ENCODE data around the gene TEX2.
"Not testable (repeated sequence)": the region's sequence is repeated elsewhere in the genome, so short reads cannot be mapped to it uniquely, and the experiment has no call there.

The TEX2 gene

GRCh38 chr17:64133546-64134215 is 129.4 kb downstream of the TEX2 start:
- DNase-seq: peak; percentile 62

DNA sequence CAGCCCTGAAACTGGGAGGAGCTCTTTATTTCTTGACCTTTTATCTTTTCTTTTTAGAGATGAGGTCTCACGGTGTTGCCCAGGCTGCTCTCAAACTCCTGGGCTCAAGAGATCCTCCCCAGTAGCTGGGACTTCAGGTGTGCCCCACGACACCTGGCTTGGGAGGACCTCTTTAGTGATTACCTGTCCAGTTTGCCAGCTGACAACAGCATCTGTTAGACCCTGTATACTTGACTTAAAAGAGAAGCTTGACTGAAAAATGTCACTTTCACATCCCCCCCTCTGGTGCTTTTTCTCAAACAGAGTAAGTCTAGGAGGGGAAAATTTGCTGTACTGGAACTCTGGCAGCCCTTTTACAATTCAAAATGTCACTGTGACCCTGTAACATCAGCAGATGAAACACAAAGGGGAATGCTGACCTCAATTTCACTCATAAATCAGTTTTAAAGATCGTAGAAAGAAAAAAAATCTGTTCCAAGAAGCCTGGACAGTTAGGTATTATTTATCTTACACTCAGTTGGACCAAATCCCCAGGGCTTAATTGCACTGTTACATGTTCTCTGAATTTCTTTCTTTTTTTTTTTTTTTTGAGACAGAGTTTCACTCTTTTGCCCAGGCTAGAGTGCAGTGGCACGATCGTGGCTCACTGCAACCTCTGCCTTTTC is 131.3 kb downstream of the TEX2 start:
- DNase-seq: no peak

- DNase-seq: no peak
These were observed 132.5 kb downstream of the TEX2 start for GRCh38 chr17:64130559-64131001.

GRCh38 chr17:64129765-64130558 is 133.1 kb downstream of the TEX2 start, which contains the start of gene ERN1:
ERN1 (minus strand) TSS chr17:64130144; CDS start chr17:64130029, 115 bp downstream.
- DNase-seq: peak; percentile 38

- no peak for DNase-seq
These were observed 133.6 kb downstream of the TEX2 start for GRCh38 chr17:64129515-64129764.

DNA sequence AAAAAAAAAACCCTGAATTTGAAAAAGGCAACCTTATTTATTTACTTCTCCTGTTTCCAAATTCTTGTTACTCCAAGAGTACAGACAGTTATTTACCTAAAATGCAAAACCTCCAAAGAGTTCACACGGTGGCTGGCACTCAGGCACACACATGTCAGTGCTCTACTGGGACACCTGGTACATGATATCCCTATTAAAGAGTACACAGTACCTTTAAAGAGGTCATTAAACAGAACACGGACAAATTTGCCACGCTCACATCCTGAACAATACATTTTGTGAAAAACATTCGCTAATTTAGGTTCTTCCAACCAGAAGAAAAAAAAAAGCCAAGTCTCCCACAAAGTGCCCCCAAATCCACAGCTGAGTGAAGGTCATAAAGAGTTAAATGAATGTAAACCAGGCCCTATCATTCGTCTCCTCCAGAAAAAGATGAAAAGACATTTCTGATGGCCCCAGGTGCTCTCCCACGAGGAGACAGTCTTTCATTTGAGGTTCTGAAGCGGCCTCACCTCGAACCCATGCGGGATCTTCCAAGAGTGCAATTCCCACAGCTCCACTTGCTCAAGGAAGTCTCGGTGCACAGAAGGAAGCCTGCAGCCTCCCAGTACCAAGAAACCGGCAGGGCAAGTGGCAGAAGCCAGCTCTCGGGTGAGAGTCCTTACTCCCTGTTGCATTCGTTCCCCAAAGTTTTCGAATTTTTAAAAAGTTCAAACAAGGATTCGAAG is 134.1 kb downstream of the TEX2 start:
- DNase-seq: no peak

GRCh38 chr17:64126918-64127317 is 136.1 kb downstream of the TEX2 start:
- no peak for DNase-seq

- DNase-seq: no peak
These were observed 137.1 kb downstream of the TEX2 start for GRCh38 chr17:64125937-64126336.

- no peak for DNase-seq
These were observed 138.5 kb downstream of the TEX2 start for GRCh38 chr17:64124609-64125008.

DNA sequence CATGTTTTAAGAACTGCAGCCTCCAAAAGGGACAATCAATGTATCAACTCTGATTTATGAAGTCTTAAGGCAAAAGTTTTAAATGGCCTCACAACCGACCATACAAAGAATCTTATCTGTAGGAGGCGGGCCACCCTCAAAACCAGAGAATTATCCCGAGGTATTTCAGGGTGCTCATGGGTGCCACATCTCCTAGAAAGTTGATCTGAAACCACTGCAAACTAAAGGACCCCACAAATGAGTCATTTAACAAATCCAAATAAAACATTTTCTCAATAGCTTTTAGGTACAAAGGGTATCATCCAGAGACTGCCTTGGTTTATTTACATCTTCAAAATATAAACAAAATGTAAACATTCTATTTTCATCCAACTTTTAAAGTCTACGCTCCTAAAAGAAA is 139.9 kb downstream of the TEX2 start:
- no peak for DNase-seq

DNA sequence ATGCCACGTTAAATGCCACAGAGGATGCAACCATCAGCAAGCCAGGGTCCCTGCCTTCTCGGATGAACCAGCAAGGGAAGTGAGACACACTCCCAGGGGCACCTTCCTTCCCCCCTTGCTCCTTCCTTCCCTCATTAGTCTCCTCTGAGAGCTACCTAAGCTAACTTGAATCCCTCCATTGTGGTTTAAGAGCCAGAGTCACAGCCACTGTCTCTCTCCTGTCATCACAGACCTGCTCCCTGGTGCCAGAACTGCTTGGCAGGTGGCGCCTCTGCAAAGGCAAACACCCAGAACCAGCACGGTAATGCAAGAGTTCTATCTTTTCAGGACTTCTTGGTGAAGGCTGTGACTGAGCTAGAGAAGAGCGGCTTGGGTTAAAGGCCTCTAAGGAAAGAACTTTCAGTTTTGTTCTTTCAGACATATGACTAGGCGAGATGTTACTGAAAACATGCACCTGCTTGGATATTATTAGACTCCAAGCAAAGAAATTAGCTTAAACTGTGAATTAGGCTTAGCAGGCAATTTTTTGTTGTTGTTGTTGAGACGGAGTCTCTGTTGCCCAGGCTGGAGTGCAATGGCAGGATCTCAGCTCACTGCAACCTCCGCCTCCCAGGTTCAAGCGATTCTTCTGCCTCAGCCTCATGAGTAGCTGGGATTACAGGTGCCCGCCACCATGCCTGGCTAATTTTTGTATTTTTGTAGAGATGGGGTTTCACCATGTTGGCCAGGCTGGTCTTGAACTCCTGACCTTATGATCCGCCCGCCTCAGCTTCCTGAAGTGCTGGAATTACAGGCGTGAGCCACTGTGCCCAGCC is 141.9 kb downstream of the TEX2 start:
- not testable (repeated sequence) for DNase-seq

DNA sequence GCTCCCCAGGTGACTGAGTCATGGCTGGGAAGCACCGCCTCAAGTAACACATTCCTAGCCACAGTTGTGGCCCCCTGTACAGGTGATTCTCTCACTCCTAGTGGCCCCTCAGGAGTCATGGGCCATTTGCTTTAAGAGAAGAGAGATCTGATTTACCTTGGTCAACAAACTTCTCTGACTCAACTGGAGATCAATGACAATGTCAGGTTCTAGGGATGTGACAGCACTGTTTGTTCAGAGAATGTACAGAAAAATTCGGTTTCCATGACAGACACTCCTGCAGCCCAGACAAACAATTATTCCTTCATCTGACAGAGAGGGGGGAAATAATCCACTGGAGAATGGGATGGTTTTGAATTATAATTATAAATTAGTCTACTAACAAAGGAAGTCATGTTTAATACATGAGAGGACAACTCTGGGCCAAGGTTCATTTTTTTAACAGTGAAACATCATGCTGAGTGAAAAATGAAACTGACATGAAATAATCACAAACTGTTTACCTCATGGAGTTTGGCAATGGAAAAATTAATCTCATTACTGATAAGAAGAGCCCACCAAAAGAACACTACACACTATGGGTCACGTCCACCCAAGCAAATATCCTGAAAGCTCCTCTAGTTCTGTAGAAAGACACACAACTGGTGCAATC is 142.8 kb downstream of the TEX2 start:
- no peak for DNase-seq

DNA sequence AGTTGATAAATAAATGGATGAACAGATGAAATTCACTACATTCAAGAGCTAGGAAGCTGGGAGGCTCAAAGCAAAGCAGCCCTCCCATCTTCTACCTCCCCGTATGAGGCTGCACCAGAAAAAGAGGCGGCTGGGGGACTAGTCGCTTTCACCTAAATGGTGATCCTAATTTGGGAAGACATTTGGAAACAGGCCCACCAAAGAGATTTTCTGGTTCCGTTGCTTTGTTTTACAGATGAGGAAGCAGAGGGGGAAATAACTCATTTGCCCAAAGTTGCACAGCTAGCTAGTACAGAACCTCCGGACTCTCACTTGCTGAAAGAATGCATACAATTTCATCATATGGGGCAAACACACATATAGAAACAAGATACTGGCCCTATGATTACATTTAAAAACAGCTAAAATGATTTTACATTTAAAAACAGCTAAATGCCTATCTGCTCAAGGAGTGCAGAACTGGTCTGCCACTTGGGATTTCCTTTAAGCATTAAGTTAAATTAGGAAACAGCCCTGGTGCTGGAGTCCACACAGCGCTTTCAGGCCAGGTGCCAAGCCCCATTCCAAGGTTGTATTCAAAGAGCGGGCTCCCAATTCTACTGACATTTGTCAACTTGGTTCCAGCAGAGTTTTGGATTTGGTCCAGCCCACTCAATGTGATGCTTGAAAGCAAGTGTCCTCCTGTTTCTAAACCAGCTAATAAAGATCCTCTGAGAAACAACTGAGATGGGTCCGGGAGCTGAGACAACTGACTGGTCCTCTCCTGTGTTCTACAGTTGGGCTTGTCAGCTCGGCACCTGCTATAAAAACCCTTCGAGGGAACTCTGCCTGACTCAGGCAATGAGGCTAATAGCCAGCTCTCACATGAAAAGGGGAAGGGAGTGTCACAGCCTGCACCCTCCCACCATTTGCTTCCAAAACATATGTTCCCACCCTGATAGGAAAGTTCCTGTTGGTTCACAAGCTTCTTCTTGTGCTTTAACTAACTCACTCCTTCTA is 144.8 kb downstream of the TEX2 start:
- peak; percentile 50 for DNase-seq

- DNase-seq: no peak
These were observed 147.1 kb downstream of the TEX2 start for GRCh38 chr17:64115822-64116534.

GRCh38 chr17:64115043-64115698 is 147.9 kb downstream of the TEX2 start:
- no peak for DNase-seq

GRCh38 chr17:64113006-64113405 is 150.1 kb downstream of the TEX2 start:
- no peak for DNase-seq

DNA sequence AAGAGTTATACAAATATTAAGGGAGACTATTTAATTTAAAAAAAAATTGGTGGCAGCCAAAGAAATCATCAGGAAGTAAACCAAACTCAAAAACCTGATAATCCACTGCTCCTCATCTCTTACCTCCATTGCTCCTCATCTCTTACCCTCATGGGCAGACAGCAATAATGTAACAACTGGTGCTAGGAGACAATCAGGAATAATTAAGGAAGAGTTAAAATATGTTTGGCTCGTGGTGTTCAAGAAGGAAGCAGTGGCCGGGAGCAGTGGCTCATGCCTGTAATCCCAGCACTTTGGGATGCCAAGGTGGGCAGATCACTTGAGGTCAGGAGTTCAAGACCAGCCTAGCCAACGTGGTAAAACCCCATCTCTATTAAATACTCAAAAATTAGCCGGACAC is 151.2 kb downstream of the TEX2 start:
- no peak for DNase-seq

- no peak for DNase-seq
These were observed 152.5 kb downstream of the TEX2 start for GRCh38 chr17:64110379-64111152.

DNA sequence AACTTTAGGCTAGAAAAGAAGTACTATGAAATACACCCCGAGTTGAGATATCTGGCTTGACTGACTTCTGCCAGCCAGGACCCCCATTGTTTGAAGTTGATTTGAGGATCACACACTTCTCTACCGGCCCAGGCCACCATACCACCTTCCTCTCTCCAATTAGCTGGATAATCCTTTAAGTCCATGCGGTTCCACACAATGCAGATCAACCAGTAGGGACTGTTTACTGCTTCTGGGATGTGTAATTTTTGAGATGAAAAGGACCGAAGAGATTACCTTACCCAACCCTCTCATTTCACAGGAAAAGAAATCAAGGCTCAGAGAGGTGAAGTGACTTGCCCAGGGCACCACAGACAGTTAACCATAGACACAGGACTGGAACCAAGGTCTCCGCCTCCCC is 153.7 kb downstream of the TEX2 start:
- no peak for DNase-seq
